DOHH2 (cell line): ENCODE data around the gene CD19.

Experiments used
- H3F3A ChIP-seq: fragments of 200-600 bp; sonication (generic), shearing (Covaris generic); 2 replicates; pipeline ENCODE4 v1.6.0; 2016; ENCODE audit warnings: antibody characterized with exemption, mild to moderate bottlenecking; ENCODE audit not compliant: control insufficient read depth, insufficient read depth
- H3K27ac ChIP-seq: fragments of 200-600 bp; sonication (generic); 2 replicates; pipeline ENCODE4 v1.5.1; 2014; ENCODE audit warnings: low read depth, mild to moderate bottlenecking, low read length, moderate library complexity
- H3K27me3 ChIP-seq: fragments of 200-600 bp; sonication (generic); 2 replicates; pipeline ENCODE4 v1.6.1; 2014; ENCODE audit warnings: mild to moderate bottlenecking, low read length, mixed read lengths; ENCODE audit not compliant: control insufficient read depth
- H3K36me3 ChIP-seq: fragments of 200-600 bp; sonication (generic); 2 replicates; pipeline ENCODE4 v1.6.1; 2014; ENCODE audit warnings: mild to moderate bottlenecking, low read length, moderate library complexity, mixed read lengths; ENCODE audit not compliant: control insufficient read depth
- H3K4me1 ChIP-seq: fragments of 200-600 bp; sonication (generic); 2 replicates; pipeline ENCODE4 v1.6.1; 2014; ENCODE audit warnings: mild to moderate bottlenecking, low read length, mixed read lengths; ENCODE audit not compliant: control insufficient read depth
- H3K4me2 ChIP-seq: fragments of 200-600 bp; sonication (generic); 2 replicates; pipeline ENCODE4 v1.6.0; 2014; ENCODE audit warnings: mild to moderate bottlenecking, low read length, moderate library complexity
- H3K4me3 ChIP-seq: fragments of 200-600 bp; sonication (generic); 2 replicates; pipeline ENCODE4 v1.5.1; 2014; ENCODE audit warnings: mild to moderate bottlenecking, low read length, mixed read lengths
- H3K79me2 ChIP-seq: fragments of 200-600 bp; sonication (generic); 2 replicates; pipeline ENCODE4 v1.6.1; 2014; ENCODE audit warnings: mild to moderate bottlenecking, low read length, mixed read lengths; ENCODE audit not compliant: control insufficient read depth
- H3K9me2 ChIP-seq: fragments of 200-600 bp; sonication (generic); replicated peaks from 2 replicates; pipeline ENCODE4 v1.6.1; 2014; ENCODE audit warnings: mild to moderate bottlenecking, low read length, mixed read lengths; ENCODE audit not compliant: control insufficient read depth
- H3K9me3 ChIP-seq: fragments of 200-600 bp; sonication (generic); 2 replicates; pipeline ENCODE4 v1.6.1; 2014; ENCODE audit warnings: antibody characterized with exemption, low read length, mixed read lengths; ENCODE audit not compliant: control insufficient read depth, insufficient read depth
- H4K20me1 ChIP-seq: fragments of 200-600 bp; sonication (generic); 2 replicates; pipeline ENCODE4 v1.6.0; 2014; ENCODE audit warnings: low read depth, mild to moderate bottlenecking, antibody characterized with exemption, low read length, moderate library complexity; ENCODE audit not compliant: control insufficient read depth, insufficient read depth
- CTCF ChIP-seq: fragments of 200-600 bp; sonication (generic); IDR thresholded peaks from one replicate; pipeline ENCODE4 v1.5.1; 2014; ENCODE audit warnings: antibody characterized with exemption, mild to moderate bottlenecking, low read depth, low read length; ENCODE audit not compliant: poor library complexity, severe bottlenecking
- EZH2phosphoT487 ChIP-seq: fragments of 200-600 bp; sonication (generic); IDR thresholded peaks from 2 replicates; pipeline ENCODE4 v1.6.1; 2017; ENCODE audit warnings: borderline replicate concordance, mild to moderate bottlenecking, antibody characterized with exemption, low read length, moderate library complexity, mixed read lengths

CD19 gene

DNA sequence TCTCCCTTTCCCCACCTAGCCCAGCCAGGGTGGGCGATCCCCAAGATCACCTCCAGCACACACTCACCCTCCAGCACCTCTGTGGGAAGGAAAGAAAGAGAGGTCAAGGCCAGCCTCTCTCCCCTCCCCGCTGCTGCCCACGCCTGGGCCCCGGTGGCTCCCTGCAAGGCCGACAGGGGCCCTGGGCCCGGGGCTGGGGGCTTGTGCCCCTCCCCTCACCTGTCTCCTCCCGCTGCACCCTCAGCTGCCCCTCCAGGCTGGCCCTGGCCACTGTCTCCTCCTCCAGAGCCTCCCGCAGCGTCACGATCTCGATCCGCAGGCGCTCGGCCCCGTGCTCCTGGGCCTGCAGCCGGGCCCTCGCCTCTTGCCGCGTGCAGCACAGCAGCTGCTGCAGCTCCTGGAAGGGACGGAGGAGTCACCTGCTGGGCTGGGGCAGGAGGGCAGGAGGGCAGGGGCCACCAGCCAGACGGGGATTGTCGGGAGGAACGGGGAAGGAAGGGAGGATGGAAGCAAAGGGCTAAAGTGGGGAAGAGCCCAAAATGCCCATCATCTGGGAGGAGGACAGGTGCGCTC, 25.9 kb upstream of the CD19 start:
- TF ChIP-seq EZH2phosphoT487 (no peak), CTCF (no peak)
- Histone ChIP-seq H3K27ac (no peak overlapping the region), H3K9me2 (no peaks in the 10 kb centered on the region), H3K4me3 (no peak overlapping the region), H3K36me3 (peaks cover 34% of the 10 kb centered on the region), H3K4me1 (peaks cover 17% of the 10 kb centered on the region), H4K20me1 (no peaks in the 10 kb centered on the region), H3K79me2 (no peaks in the 10 kb centered on the region), H3K27me3 (no peaks in the 10 kb centered on the region), H3K4me2 (no peak overlapping the region), H3F3A (peaks cover 3% of the 10 kb centered on the region), H3K9me3 (no peaks in the 10 kb centered on the region)

DNA sequence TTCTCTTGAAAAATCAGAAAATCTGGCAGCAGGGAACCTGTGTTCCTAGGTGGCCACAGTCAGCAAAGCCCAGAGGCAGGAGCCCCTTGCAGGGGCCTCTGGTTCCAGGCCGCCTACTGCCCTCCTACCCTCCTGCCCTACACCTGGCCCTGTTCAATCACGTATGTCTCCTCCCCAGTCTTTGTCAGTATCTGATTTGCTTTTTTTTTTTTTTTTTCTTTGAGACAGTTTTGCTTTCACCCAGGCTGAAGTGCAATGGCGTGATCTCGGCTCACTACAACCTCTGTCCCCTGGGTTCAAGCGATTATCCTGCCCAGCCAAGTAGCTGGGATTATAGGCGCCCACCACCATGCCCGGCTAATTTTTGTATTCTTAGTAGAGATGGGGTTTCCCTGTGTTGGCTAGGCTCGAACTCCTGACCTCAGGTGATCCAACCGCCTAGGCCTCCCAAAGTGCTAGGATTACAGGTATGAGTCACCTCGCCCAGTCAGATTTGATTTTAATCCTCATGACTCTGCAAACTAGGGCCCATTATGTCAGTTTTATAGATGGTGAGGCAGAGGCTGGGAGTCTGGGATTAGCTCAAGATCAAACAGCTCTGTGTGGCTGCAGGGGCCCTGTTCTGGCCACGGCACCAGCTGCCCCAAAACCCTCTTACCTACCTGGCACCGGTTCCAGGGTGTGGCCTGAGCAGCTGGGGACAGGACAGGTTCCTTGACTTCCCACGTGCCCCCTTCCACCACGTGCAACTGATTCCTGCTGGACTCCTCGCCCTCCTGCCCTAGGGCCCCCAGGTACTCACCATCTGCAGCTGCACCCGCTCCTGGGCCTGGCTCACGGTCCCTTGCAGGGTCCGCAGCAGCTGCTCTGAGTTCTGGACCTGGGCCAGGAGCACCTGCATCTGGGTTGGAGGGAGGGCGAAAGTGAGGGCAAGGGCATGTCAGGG, 21.4 kb upstream of the CD19 start:
- no peaks in the 10 kb centered on the region for H3K79me2 ChIP-seq
- H3K36me3 ChIP-seq = peaks cover 65% of the 10 kb centered on the region
- no peaks in the 10 kb centered on the region for H3K27me3 ChIP-seq
- H3K4me3 ChIP-seq = peak overlapping the region; percentile 50
- H4K20me1 ChIP-seq = no peaks in the 10 kb centered on the region
- peak overlapping the region; percentile 83 for H3K27ac ChIP-seq
- H3F3A ChIP-seq = peaks cover 3% of the 10 kb centered on the region
- no peaks in the 10 kb centered on the region for H3K9me3 ChIP-seq
- no peak for TF ChIP-seq CTCF
- TF ChIP-seq EZH2phosphoT487 = no peak
- H3K9me2 ChIP-seq = no peaks in the 10 kb centered on the region
- peak overlapping the region; percentile 63 for H3K4me2 ChIP-seq
- H3K4me1 ChIP-seq = peaks cover 39% of the 10 kb centered on the region

DNA sequence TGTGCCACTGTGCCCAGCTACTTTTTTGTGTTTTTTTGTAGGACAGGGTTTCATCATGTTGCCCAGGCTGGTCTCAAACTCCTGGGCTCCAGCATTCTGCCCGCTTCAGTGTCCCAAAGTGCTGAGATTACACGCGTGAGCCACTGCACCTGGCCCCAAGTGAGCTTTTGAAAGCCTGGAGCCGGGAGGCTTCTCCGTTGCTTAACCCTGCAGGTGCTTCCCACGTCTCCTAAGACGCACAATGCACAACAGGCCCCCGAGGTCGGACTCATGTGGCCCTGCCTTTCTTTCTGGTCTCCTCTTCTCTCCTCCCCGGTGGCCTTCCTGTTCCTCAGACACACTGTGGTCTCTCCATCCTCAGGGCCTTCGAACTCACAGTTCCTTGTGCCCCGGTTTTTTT, 19.2 kb upstream of the CD19 start:
- Histone ChIP-seq H4K20me1 (no peaks in the 10 kb centered on the region), H3K27me3 (no peaks in the 10 kb centered on the region), H3K79me2 (peaks cover 3% of the 10 kb centered on the region; the same call in 1 of the 2 replicates), H3K9me2 (no peaks in the 10 kb centered on the region), H3K36me3 (peaks cover 75% of the 10 kb centered on the region), H3F3A (peaks cover 3% of the 10 kb centered on the region), H3K9me3 (no peaks in the 10 kb centered on the region), H3K27ac (peak overlapping the region; percentile 14), H3K4me3 (no peak overlapping the region), H3K4me1 (peaks cover 39% of the 10 kb centered on the region), H3K4me2 (no peak overlapping the region)
- TF ChIP-seq CTCF = no peak
- TF ChIP-seq EZH2phosphoT487 = no peak
